ENCODE measurements around the gene PLXNB1.
A peak's percentile ranks its signal among the peaks of the same experiment; 100 is the strongest.

DNA sequence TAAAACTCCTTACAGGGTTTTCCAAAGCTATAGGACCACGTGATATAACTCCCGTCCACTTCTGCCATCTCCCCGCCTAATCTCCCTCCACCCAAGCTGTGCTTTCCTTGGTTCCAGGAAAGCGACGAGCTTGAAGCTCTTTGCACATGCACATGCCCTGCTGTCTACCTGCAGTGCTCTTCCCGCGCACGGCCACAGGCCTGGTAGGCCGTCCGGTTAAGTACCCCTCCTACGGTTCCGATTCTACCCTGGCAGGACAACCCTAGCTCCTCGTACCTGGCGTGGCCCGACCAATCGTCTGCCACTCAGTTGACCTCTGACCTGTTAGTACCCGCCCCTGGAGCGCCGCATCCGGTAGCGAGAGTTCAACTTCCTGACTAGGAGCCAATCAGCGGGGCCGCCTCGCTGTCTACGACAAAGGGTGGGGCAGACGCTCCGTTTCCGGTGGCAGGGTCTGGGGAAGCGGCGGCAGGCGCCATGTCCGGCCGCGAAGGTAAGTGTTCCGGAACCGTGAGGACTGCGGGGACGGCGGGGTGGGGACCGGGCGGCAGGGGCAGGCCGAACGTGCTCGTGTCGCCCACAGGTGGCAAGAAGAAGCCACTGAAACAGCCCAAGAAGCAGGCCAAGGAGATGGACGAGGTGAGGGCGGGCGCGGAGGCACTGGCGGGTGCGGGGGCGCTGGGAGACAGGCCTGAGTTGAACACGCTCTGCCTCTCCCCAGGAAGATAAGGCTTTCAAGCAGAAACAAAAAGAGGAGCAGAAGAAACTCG, 10.1 kb upstream of the PLXNB1 start, which contains the start of the genes CCDC51 and TMA7:
- TF ChIP-seq CHD2 (IDR thresholded peaks at IDR 0.05; ENCODE audit: low read length, partially characterized antibody), result no peak
- no peak for TF ChIP-seq CTCF (IDR thresholded peaks at IDR 0.05)
- TF ChIP-seq CHD4 (IDR thresholded peaks at IDR 0.05; ENCODE audit: borderline replicate concordance), result no peak
- TF ChIP-seq SMC3 (IDR thresholded peaks at IDR 0.05), result no peak
- TF ChIP-seq, protein P1, sequence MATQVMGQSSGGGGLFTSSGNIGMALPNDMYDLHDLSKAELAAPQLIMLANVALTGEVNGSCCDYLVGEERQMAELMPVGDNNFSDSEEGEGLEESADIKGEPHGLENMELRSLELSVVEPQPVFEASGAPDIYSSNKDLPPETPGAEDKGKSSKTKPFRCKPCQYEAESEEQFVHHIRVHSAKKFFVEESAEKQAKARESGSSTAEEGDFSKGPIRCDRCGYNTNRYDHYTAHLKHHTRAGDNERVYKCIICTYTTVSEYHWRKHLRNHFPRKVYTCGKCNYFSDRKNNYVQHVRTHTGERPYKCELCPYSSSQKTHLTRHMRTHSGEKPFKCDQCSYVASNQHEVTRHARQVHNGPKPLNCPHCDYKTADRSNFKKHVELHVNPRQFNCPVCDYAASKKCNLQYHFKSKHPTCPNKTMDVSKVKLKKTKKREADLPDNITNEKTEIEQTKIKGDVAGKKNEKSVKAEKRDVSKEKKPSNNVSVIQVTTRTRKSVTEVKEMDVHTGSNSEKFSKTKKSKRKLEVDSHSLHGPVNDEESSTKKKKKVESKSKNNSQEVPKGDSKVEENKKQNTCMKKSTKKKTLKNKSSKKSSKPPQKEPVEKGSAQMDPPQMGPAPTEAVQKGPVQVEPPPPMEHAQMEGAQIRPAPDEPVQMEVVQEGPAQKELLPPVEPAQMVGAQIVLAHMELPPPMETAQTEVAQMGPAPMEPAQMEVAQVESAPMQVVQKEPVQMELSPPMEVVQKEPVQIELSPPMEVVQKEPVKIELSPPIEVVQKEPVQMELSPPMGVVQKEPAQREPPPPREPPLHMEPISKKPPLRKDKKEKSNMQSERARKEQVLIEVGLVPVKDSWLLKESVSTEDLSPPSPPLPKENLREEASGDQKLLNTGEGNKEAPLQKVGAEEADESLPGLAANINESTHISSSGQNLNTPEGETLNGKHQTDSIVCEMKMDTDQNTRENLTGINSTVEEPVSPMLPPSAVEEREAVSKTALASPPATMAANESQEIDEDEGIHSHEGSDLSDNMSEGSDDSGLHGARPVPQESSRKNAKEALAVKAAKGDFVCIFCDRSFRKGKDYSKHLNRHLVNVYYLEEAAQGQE (IDR thresholded peaks at IDR 0.05), result no peak
- TF ChIP-seq E2F6 (IDR thresholded peaks at IDR 0.05; ENCODE audit: borderline replicate concordance, low read depth), result peak; percentile 75
- no peak for TF ChIP-seq MAZ (IDR thresholded peaks at IDR 0.05; ENCODE audit: borderline replicate concordance, low read depth, low read length)
- no peak for TF ChIP-seq HDAC2 (IDR thresholded peaks at IDR 0.05)
- TF ChIP-seq, protein P2, sequence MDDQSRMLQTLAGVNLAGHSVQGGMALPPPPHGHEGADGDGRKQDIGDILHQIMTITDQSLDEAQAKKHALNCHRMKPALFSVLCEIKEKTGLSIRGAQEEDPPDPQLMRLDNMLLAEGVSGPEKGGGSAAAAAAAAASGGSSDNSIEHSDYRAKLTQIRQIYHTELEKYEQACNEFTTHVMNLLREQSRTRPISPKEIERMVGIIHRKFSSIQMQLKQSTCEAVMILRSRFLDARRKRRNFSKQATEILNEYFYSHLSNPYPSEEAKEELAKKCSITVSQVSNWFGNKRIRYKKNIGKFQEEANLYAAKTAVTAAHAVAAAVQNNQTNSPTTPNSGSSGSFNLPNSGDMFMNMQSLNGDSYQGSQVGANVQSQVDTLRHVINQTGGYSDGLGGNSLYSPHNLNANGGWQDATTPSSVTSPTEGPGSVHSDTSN (IDR thresholded peaks at IDR 0.05), result no peak
- no peak for TF ChIP-seq ESRRA (IDR thresholded peaks at IDR 0.05; ENCODE audit: borderline replicate concordance, low read length)

Data from A549 (cell line).